ENCODE results near the gene GRIK5.

- TF ChIP-seq, protein P1, sequence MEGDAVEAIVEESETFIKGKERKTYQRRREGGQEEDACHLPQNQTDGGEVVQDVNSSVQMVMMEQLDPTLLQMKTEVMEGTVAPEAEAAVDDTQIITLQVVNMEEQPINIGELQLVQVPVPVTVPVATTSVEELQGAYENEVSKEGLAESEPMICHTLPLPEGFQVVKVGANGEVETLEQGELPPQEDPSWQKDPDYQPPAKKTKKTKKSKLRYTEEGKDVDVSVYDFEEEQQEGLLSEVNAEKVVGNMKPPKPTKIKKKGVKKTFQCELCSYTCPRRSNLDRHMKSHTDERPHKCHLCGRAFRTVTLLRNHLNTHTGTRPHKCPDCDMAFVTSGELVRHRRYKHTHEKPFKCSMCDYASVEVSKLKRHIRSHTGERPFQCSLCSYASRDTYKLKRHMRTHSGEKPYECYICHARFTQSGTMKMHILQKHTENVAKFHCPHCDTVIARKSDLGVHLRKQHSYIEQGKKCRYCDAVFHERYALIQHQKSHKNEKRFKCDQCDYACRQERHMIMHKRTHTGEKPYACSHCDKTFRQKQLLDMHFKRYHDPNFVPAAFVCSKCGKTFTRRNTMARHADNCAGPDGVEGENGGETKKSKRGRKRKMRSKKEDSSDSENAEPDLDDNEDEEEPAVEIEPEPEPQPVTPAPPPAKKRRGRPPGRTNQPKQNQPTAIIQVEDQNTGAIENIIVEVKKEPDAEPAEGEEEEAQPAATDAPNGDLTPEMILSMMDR (IDR thresholded peaks at IDR 0.05) = no peak
- TF ChIP-seq POLR2A (IDR thresholded peaks at IDR 0.05) = no peak
These were observed 18.6 kb downstream of the GRIK5 start for GRCh38 chr19:42051166-42052115.
